Fibroblast of skin of scalp (primary cell): ENCODE results near the gene ANKRD12.

ENCODE experiments used
- DNase-seq: peaks from one replicate; pipeline ENCODE4 v3.0.0-alpha.2; 2013

ANKRD12 gene

GRCh38 chr18:9296233-9297006, 159.8 kb downstream of the ANKRD12 start:
- DNase-seq: no peak

GRCh38 chr18:9297007-9297393, 160.4 kb downstream of the ANKRD12 start:
- no peak for DNase-seq

- no peak for DNase-seq
Measured at GRCh38 chr18:9304388-9305070, 167.9 kb downstream of the ANKRD12 start.

- DNase-seq: no peak
Measured at GRCh38 chr18:9319333-9319732, 182.8 kb downstream of the ANKRD12 start.

GRCh38 chr18:9321017-9321452, 184.5 kb downstream of the ANKRD12 start:
- DNase-seq: peak; percentile 72

GRCh38 chr18:9321736-9322135, 185.2 kb downstream of the ANKRD12 start:
- no peak for DNase-seq

- no peak for DNase-seq
Measured at GRCh38 chr18:9322744-9323143, 186.2 kb downstream of the ANKRD12 start.

- no peak for DNase-seq
Measured at GRCh38 chr18:9323750-9324445, 187.3 kb downstream of the ANKRD12 start.

GRCh38 chr18:9325716-9326115, 189.1 kb downstream of the ANKRD12 start:
- no peak for DNase-seq

GRCh38 chr18:9328776-9329175, 192.2 kb downstream of the ANKRD12 start:
- no peak for DNase-seq

GRCh38 chr18:9329471-9329870, 192.9 kb downstream of the ANKRD12 start:
- DNase-seq: no peak

GRCh38 chr18:9330419-9330818, 193.8 kb downstream of the ANKRD12 start:
- no peak for DNase-seq

- no peak for DNase-seq
Measured at GRCh38 chr18:9333441-9334328, 197.1 kb downstream of the ANKRD12 start.

- peak; percentile 97 for DNase-seq
Measured at GRCh38 chr18:9334329-9334972, 197.9 kb downstream of the ANKRD12 start, which contains the start of gene TWSG1. Gene TWSG1 (plus strand): TSS chr18:9334773. CDS start chr18:9337230, 2,457 bp downstream.

- peak; percentile 56 for DNase-seq
Measured at GRCh38 chr18:9334973-9335696, 198.6 kb downstream of the ANKRD12 start.
